Measurements from ENCODE around the gene DHX35.

DHX35 gene

DNA sequence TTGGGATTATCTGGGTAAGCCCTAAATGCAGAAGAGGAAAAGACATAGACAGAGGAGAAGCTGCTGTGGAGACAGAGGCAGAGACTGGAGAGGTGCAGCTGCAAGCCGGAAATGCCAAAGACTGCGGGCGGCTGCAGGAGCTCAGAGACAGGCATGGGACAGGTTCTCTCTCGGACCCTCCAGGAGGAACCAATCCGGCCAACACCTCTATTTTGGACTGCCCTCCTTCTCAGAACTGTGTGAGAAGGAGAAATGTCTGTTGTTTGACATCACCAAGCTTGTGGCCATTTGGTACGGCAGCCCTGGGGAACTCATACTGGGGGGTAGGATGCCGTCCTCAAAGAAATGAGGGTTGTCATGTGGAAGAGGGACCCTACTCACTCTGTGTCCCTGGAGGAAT lies 95.0 kb downstream of the DHX35 start:
- no peak for DNase-seq (ENCODE audit: low read depth in 2 of 2)

DNA sequence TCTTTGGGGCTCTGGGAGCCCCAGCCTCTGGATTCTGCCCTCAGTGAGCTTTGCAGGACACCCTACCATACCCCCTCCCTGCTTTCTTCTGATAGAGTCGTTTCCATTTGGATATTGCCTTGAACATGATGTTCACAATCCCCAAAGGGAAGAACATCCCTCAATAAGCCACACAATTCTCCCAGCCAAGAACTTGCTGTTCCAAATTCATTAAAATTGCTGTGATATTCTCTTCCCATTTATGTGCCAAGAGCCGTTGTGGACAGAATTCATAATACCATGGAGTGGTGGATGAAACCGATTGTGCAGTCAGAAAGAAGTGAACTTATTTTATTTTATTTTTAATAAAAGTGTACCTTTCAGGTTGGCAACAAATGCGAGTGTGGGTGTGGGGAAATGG lies 95.8 kb downstream of the DHX35 start:
- DNase-seq (ENCODE audit: low read depth in 2 of 2), result no peak

DNA sequence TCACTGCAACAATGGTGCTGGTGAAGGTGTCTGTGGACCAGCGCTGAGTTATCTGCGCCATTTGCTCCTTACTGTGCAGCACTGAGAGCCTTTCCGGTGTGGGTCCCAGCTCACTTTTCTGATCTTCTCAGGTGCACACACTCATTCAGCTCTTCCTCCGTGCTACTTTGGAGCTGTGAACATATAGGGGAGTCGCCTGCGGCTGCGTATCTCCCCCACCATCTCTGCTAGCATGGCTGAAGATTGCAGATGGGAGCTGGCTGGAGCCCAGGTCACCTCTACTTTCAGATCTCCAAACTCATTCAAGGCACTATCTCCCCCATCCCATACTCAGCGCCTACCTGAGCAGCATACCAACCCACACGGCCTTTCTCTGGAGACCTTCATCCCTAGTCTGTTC lies 96.9 kb downstream of the DHX35 start:
- no peak for DNase-seq (ENCODE audit: low read depth in 2 of 2)

DNA sequence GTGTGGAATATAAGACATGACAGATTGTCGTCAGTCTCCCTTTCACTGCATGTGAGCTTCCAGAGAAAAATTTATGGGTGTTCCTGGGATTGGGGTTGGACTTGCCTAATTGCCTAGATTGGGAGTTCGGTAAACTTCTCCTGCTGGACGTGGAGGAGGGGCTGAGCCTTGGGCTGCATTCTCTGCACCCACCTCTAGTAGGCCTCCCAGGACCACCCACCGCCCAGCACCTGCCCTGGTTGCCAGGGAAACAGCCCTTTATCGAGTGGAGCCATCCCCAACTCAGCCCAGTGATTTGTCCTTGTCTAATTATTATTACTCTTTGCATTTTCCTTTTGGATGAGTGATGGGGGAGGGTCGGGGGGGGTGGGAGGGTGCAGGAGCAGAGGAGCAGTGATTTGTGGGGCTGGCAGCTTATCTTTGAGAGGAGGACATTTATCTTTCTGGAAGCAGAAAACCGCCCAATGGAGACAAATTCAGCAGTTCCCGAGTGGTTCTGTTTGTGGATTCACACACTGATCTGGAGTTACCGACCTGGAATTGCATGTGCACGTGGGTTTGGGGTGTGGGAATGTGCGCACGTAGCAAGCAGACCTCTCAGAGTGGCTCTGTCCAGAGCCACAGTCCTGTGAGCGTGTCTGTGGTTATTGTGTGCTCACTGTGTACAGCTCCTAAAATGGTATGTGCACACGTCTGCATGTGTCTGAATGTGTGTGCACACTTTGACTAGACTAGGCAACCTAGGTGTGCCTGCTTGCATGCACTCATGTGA lies 104.5 kb downstream of the DHX35 start:
- no peak for DNase-seq (ENCODE audit: low read depth in 2 of 2)

DNA sequence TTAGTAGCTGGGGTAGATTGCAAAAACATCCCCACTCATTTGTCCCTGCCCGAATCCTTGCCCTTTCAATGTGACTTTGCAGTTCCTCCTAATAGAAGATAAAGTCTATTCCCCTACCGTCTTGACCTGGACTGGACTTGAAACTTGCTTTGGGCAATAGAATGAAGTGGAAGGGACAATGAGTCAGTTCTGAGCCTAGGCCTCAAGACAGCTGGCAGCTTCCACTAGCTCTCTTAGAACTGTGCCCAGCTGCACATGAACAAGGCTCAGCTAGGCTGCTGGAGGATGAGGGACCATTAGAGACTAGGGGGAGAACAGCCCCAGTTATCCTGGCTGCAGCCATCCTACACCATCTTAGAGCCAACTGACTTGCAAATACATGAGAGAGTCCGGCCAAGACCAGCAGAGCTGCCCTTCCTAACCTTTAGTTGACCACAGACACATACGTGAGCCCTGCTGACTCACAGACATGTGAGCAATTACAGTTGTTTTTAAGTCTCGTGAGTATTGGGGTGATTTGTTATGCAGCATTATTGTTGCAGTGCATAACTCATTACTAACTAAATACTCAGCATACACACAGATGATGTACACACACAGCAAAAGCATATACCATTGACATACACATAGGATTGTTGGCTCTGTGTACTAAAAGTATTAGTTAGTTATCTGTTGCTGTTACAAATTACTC lies 105.5 kb downstream of the DHX35 start:
- DNase-seq (ENCODE audit: low read depth in 2 of 2), result no peak

DNA sequence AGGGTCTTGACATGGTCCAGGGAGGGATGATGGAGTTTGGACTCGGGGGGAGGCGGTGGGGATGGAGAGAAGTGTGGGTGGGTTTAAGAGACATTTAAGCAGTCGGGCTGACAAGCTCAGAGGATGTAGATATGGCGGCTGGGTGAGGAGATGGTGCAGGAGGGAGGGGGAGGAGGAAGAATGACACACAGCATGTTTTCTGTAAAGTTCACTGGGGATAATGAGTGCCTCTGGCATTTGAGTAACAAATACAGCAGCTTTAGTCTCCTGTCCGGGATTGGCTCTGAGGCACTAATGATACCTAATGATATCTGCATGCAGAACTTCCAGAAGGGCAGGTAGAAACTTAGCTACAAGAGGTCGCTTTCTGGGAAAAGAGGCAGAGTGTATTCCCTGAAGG lies 107.8 kb downstream of the DHX35 start:
- no peak for DNase-seq (ENCODE audit: low read depth in 2 of 2)

DNA sequence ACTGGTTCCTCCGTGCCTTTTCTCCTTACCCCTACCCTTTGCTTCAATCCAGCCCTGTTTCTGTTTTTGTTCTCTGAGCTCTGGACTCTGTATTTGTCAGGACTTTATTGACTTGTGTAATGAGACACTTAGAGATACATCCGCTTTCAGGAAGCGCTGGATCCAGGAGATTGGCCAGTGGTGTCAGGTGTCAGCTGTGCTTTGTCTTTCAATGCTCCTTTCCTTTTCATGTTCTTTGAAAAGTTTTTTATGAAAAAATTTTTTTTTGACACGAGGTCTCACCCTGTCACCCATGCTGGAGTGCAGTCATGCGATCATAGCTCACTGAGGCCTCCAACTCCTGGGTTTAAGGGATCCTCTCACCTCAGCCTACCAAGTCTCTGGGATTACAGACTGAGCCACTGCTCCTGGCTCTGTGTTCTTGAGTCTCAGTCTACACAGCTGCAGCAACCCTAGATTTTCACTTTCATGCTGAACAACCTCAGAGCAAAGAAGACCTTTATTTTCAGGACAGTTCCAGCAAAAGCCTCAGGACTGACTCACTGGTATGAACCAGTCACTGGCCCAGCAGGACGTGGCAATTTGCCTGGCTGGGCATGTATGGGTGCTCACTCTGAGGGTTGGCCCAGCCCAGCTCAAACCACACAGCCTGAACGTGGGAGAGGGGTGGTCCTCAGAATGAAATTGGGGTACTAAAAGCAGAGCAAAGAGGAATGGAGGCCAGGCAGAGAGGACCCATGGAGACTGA lies 108.5 kb downstream of the DHX35 start:
- DNase-seq (ENCODE audit: low read depth in 2 of 2), result no peak

DNA sequence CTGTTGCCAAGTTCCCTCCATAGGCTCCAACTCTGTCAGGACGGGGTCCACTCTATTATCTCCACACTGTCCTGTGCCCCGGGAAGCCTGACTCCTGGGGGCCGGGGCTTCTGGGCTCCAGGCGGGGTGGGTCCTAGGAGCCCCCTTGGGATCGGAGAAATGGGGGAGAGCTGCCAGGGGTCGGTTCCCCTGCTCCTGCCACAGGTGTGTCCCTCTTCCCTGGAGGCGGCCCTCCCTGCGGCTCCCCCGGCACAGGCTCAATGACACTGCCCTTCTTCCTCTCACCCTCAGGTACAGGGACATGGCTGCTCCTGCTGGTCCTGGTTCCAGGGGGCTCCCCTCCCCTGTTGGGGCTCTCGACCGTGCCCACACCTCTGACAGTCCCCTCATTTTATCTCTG lies 110.0 kb downstream of the DHX35 start:
- DNase-seq (ENCODE audit: low read depth in 2 of 2), result no peak

DNA sequence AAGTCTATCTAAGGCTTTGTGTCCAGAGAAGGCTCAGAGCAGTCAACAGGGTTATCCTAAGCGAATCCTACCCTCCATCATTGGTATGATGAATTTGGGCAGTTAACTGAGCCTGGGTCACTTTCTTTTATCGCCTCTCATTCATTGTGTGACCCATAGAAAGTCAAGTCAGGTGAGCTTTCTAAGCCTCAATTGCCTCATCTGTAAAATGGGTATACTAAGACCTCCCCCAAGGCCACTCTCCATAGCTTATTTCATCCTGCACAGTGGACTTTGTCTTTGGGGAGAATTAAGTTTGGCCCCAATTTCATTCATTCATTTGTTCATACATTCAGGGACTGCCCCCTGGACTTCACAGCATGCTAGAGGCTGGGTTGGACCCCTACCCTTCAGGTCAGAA lies 110.5 kb downstream of the DHX35 start:
- no peak for DNase-seq (ENCODE audit: low read depth in 2 of 2)

DNA sequence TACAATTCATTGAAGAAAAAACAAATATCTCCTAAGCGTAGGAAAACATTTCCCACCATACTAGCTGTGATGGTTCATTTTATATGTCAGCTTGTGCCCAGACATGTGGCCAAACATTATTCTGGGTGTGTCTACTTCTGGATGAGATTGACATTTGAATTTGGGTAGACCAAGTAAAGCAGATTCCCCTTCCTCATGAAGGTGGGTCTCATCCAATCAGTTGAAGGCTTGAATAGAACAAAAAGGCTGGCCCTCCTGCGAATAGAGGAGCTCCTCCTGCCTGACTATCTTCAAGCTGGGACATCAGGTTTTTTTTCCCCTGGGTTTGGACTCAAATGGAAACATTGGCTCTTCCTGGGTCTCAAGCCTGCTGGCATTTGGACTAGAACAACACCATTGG lies 113.6 kb downstream of the DHX35 start:
- DNase-seq (ENCODE audit: low read depth in 2 of 2), result no peak

DNA sequence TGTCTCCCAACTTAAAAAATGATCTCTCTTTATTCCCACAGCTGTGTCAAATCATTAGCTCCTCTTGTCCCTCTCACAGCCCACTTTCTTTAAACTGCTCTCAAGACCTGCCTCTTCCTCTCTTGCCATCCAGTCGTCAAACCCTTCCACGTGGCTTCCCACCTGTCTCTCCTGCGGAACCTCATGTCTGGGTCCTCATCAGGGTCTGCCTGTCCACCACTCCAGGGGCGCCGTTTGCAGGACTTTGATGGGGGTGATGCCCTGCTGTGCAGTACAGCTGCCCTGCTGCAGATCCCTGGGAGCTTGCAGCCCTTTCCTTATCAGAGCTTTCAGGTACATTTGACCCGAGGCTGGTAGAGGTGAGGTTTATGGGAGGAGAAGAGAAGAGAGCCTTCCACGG lies 114.8 kb downstream of the DHX35 start:
- no peak for DNase-seq (ENCODE audit: low read depth in 2 of 2)

DNA sequence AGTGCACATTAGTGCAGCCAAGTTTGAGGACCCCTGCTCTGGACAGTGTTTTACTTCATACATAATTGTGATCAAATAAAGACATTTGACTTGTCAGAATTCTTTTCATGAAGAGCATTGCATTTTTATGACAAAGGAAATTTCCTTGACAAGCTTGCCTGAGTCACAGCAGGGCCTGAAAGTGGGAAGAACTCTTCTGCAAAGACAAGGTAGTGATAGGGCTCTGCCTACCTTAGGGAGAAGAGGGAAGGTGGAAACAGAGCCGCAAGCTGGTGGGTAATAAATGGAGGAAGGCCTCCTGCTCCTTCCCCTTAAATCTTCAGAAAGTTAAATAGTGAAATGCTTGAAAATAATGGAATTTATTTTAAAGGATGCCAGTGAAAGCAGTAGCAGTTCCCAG lies 118.2 kb downstream of the DHX35 start:
- DNase-seq (ENCODE audit: low read depth in 2 of 2), result no peak

DNA sequence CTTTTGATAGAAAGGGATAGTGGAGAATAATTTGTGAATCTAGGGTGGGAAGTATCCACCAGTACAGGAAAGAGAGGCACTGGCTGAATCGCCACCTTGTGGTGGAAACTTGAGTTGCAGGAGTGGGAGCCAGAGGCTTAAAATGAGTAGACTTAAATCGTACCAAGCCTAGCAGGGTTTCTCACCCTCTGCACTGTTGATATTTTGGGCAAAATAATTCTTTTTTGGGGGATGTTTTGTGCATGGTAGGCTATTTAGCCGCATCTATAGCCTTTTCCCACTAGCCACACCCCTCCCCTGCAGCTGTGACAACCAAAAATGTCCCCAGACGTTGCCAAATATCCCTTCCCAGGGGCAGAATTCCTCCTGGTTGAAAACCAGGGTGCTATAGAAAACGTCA lies 119.1 kb downstream of the DHX35 start:
- peak; percentile 77 to 82 for DNase-seq (ENCODE audit: low read depth in 2 of 2)

DNA sequence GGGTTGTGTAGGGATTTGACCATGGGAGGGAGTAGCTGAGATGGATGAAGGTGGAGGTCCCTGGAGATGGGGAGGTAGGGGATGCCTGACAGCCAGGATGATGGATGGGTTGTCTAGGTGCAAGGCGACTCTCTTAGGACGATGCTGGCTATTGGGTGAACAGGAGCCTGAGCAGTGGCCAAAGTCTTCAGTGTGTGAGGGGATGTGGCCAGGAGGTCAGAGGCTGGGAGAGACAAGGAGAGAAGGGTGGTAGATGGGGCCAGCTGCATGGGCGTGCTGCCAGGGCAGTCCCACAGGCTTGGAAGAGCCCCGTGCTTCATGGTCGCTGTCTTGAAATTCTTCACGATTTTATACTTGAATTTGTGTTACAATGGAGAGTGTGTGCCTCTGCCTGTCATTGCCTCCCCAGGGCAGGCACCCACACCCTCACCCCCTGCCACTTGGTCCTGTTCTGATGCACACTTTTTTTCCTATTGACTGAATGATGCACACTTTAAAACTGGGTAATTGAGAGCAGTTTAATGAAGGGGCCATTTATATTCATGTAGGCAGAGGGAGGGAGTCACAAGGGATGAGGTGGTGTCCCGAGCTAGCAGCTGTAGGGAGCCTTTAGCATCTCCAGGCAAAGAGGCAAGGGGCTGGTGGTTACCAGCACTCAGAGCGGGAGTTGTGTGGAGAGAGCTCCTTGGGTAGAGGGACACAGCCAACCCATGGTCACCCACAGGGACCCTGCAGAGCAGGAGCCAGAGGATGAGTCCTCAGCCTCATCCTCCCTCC lies 120.7 kb downstream of the DHX35 start:
- DNase-seq (ENCODE audit: low read depth in 2 of 2), result no peak

DNA sequence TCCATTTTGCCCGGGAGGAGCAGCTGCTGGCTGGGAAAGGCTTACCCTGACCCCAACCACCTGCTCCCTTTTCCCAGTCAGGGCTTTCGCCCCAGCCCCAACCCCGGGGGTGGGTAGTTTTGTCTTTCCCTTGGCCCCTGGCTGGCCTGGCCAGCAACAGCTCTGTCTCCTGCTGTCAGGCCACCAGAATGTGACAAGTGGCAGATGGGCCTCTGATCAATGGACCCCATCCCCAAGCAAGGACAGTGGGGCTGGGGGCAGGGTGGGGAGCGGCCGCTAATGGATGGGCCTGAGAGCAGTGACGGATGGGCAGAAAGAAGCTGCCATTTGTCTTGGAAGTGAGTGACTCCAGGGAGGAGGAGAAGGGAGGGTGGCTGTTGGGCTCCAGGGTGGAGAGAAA lies 121.6 kb downstream of the DHX35 start:
- no peak for DNase-seq (ENCODE audit: low read depth in 2 of 2)

DNA sequence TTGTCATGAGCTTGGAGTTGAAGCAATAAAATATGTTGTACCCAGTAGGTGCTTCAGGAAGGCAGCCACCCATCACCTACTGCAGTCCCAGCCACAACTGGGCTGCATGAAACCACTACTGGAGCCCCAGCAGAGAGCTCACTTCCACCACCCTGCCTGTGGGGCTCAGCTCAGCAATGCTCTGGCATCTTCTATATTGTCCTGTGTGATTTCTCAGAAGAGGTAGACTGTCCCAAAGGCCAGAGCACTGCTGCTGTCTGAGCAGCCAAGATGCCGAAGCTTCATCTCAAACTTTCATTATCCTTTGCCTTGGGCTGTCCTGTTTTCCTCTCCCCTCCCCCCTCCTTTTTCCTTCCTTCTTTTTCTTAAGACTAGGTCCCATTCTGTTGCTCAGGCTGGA lies 126.9 kb downstream of the DHX35 start:
- no peak for DNase-seq (ENCODE audit: low read depth in 2 of 2)
